Mesenchymal stem cell (in vitro differentiated cells and primary cell): ENCODE results near the gene FAM199X.

ENCODE experiments used
- DNase-seq: peaks from one replicate; pipeline ENCODE4 v3.0.0-alpha.2; 2013
- H2AFZ ChIP-seq: one replicate; pipeline ENCODE4 v1.6.1; 2013; ENCODE audit warnings: low read depth, mild to moderate bottlenecking, control low read depth, inconsistent platforms, low read length, moderate library complexity
- H2AK5ac ChIP-seq: 2 replicates; pipeline ENCODE4 v1.6.1; 2013; ENCODE audit warnings: low read length, moderate library complexity, mild to moderate bottlenecking, inconsistent platforms; ENCODE audit not compliant: severe bottlenecking
- H2BK120ac ChIP-seq: one replicate; pipeline ENCODE4 v1.6.1; 2013; ENCODE audit warnings: low read depth, mild to moderate bottlenecking, inconsistent platforms, low read length, moderate library complexity
- H2BK12ac ChIP-seq, 2 experiments: one replicate each; pipeline ENCODE4 v1.6.1; 2013; ENCODE audit warnings: inconsistent platforms in 2 of 2, low read length in 2 of 2, mild to moderate bottlenecking in 2 of 2, moderate library complexity in 2 of 2, control low read depth in 1 of 2
- H2BK15ac ChIP-seq: one replicate; pipeline ENCODE4 v1.6.1; 2013; ENCODE audit warnings: mild to moderate bottlenecking, low read depth, inconsistent platforms; ENCODE audit not compliant: poor library complexity, severe bottlenecking
- H2BK5ac ChIP-seq: 2 replicates; pipeline ENCODE4 v1.6.1; 2013; ENCODE audit warnings: low read depth, mild to moderate bottlenecking, low read length, control low read depth, inconsistent platforms; ENCODE audit not compliant: poor library complexity, severe bottlenecking
- H3K14ac ChIP-seq, 2 experiments: one replicate each; pipeline ENCODE4 v1.6.1; 2013; ENCODE audit warnings: inconsistent platforms in 2 of 2, low read length in 2 of 2, control low read depth in 1 of 2, mild to moderate bottlenecking in 1 of 2, moderate library complexity in 1 of 2
- H3K18ac ChIP-seq, 2 experiments: one replicate each; pipeline ENCODE4 v1.6.1; 2013; ENCODE audit warnings: inconsistent platforms in 2 of 2, low read length in 2 of 2, control low read depth in 1 of 2, low read depth in 1 of 2, mild to moderate bottlenecking in 1 of 2
- H3K23ac ChIP-seq, 2 experiments: one replicate each; pipeline ENCODE4 v1.6.1; 2013; ENCODE audit warnings: inconsistent platforms in 2 of 2, low read length in 2 of 2, mild to moderate bottlenecking in 2 of 2, moderate library complexity in 2 of 2, control low read depth in 1 of 2
- H3K27ac ChIP-seq: 2 replicates; pipeline ENCODE4 v1.5.1; 2013; ENCODE audit warnings: mild to moderate bottlenecking, moderate library complexity, low read length, control low read depth, inconsistent platforms; ENCODE audit not compliant: poor library complexity, severe bottlenecking
- H3K27me3 ChIP-seq, 2 experiments: 2 replicates each; pipeline versions ENCODE4 v1.6.1 to v1.7.0; 2013; ENCODE audit warnings: low read length in 2 of 2, mild to moderate bottlenecking in 2 of 2, moderate library complexity in 2 of 2, control low read depth in 1 of 2, inconsistent platforms in 1 of 2; ENCODE audit not compliant: control insufficient read depth in 1 of 2, insufficient read depth in 1 of 2
- H3K36me3 ChIP-seq, 2 experiments: 2 replicates each; pipeline versions ENCODE4 v1.6.1 to v1.7.0; 2013; ENCODE audit warnings: low read length in 2 of 2, control low read depth in 1 of 2, inconsistent platforms in 1 of 2, low read depth in 1 of 2, mild to moderate bottlenecking in 1 of 2; ENCODE audit not compliant: insufficient read depth in 2 of 2, control insufficient read depth in 1 of 2
- H3K4ac ChIP-seq, 2 experiments: one replicate each; pipeline ENCODE4 v1.6.1; 2013; ENCODE audit warnings: inconsistent platforms in 2 of 2, low read length in 2 of 2, mild to moderate bottlenecking in 2 of 2, moderate library complexity in 2 of 2, control low read depth in 1 of 2, low read depth in 1 of 2
- H3K4me1 ChIP-seq: 2 replicates; pipeline ENCODE4 v1.6.1; 2013; ENCODE audit warnings: low read depth, low read length, control low read depth; ENCODE audit not compliant: control insufficient read depth, insufficient read depth
- H3K4me2 ChIP-seq: 2 replicates; pipeline ENCODE4 v1.6.1; 2013; ENCODE audit warnings: low read length, mild to moderate bottlenecking, inconsistent platforms; ENCODE audit not compliant: poor library complexity, severe bottlenecking
- H3K4me3 ChIP-seq, 2 experiments: 2 replicates each; pipeline versions ENCODE4 v1.5.1 to v1.7.0; 2013; ENCODE audit warnings: low read length in 2 of 2, mild to moderate bottlenecking in 2 of 2, control low read depth in 1 of 2, low read depth in 1 of 2; ENCODE audit not compliant: insufficient read depth in 1 of 2
- H3K79me1 ChIP-seq: replicated peaks from 2 replicates; pipeline ENCODE4 v1.6.1; 2013; ENCODE audit warnings: mild to moderate bottlenecking, control low read depth, low read length, inconsistent platforms; ENCODE audit not compliant: poor library complexity, severe bottlenecking
- H3K9ac ChIP-seq: 2 replicates; pipeline ENCODE4 v1.7.0; 2013; ENCODE audit warnings: mild to moderate bottlenecking, low read length, moderate library complexity
- H3K9me3 ChIP-seq: 2 replicates; pipeline ENCODE4 v1.7.0; 2013; ENCODE audit warnings: mild to moderate bottlenecking, low read length; ENCODE audit not compliant: control insufficient read depth
- H4K8ac ChIP-seq: one replicate; pipeline ENCODE4 v1.6.1; 2013; ENCODE audit warnings: inconsistent platforms, mild to moderate bottlenecking, low read length, moderate library complexity
- H4K91ac ChIP-seq: one replicate; pipeline ENCODE4 v1.6.1; 2013; ENCODE audit warnings: mild to moderate bottlenecking, low read length, inconsistent platforms
- WGBS: methylation state at CpG from one replicate; pipeline ENCODE4 v1.1.7; 2013; ENCODE audit warnings: mixed read lengths; 5-methylcytosine and 5-hydroxymethylcytosine counted together

FAM199X gene

GRCh38 chrX:104156630-104157529, 9.4 kb upstream of the FAM199X start, which contains the start of gene SLC25A53:
SLC25A53 (minus strand) TSS chrX:104157009; CDS start chrX:104105257, 51,752 bp downstream.
- Histone ChIP-seq H2AFZ (no peak within 1 kb of the TSS), H2BK5ac (peak within 1 kb of the TSS; percentile 10), H2BK120ac (peak within 1 kb of the TSS; percentile 29), H3K9ac (peak within 1 kb of the TSS; percentile 95), H4K91ac (peak within 1 kb of the TSS; percentile 97), H2AK5ac (no peak within 1 kb of the TSS), H3K18ac (peak within 1 kb of the TSS; percentile 56 to 97), H3K4me2 (peak within 1 kb of the TSS; percentile 65), H3K27ac (peak within 1 kb of the TSS; percentile 94), H3K9me3 (no peaks in the 10 kb centered on the region), H3K23ac (no peak within 1 kb of the TSS), H2BK15ac (no peak within 1 kb of the TSS), H2BK12ac (no peak within 1 kb of the TSS), H3K79me1 (peaks cover 4% of the 10 kb centered on the region), H4K8ac (peak within 1 kb of the TSS; percentile 95), H3K36me3 (no peaks in the 10 kb centered on the region), H3K4me1 (no peaks in the 10 kb centered on the region), H3K27me3 (peaks cover 0 to 11% of the 10 kb centered on the region in 2 experiments), H3K4ac (peak within 1 kb of the TSS in 1 of 2 experiments; percentile 96), H3K14ac (no peak within 1 kb of the TSS), H3K4me3 (peak within 1 kb of the TSS; percentile 71 to 92)
- DNase-seq: peak; percentile 85
- WGBS: under 1% methylated on average over 40 of the region's 44 CpGs

DNA sequence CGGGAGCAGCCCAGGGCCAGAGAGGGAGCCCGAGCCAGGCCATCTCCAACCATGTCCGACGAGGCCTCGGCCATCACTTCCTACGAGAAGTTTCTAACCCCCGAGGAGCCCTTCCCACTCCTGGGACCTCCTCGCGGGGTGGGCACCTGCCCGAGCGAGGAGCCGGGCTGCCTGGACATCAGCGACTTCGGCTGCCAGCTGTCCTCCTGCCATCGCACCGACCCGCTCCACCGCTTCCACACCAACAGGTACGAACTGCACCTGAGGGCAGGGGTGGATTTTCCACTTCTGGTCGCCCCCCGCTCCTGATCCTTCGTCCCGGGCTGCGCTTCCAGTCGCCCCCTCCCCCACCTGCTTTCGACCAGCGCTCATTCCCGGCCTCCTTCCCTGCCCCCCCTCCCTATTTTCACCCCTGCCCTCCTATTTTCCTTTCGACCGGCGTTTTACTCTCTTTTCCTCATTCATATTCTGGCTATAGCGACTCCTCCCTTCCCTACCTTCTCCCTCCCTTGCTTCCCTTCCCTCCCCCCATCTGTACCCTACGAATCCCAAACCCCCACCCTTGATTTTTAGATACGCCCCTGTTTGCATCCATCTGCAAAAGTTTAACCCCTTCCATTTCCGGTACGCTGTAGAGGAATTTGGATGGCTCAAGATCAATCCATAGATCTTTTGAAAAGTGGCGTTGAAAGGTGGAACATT, 633 bp downstream of the FAM199X start:
- H3K4me2 ChIP-seq: peak overlapping the region; percentile 70
- peaks cover 0 to 3% of the 10 kb centered on the region in 2 experiments for H3K27me3 ChIP-seq
- H4K8ac ChIP-seq: peak overlapping the region; percentile 75
- H3K18ac ChIP-seq: peak overlapping the region; percentile 90 to 94
- no peak overlapping the region for H2BK12ac ChIP-seq
- peak overlapping the region in 1 of 2 experiments; percentile 86 for H3K4ac ChIP-seq
- H3K23ac ChIP-seq: no peak overlapping the region
- peak; percentile 5 for DNase-seq
- peak overlapping the region; percentile 48 for H2BK15ac ChIP-seq
- peaks cover 4% of the 10 kb centered on the region for H3K4me1 ChIP-seq
- no peak overlapping the region for H2AFZ ChIP-seq
- H3K36me3 ChIP-seq: no peaks in the 10 kb centered on the region
- peak overlapping the region; percentile 68 for H4K91ac ChIP-seq
- peak overlapping the region; percentile 31 for H2BK5ac ChIP-seq
- H3K27ac ChIP-seq: peak overlapping the region; percentile 32
- H3K9me3 ChIP-seq: no peaks in the 10 kb centered on the region
- 0% methylated on average over 31 of the region's 37 CpGs for WGBS
- H3K4me3 ChIP-seq: peak overlapping the region; percentile 84
- peak overlapping the region; percentile 88 for H3K9ac ChIP-seq
- no peaks in the 10 kb centered on the region for H3K79me1 ChIP-seq
- no peak overlapping the region for H2AK5ac ChIP-seq
- no peak overlapping the region for H2BK120ac ChIP-seq
- peak overlapping the region in 1 of 2 experiments; percentile 53 for H3K14ac ChIP-seq

- DNase-seq: no peak
- Histone ChIP-seq H2BK12ac (no peak overlapping the region), H3K27me3 (peaks cover 0 to 3% of the 10 kb centered on the region in 2 experiments), H3K4me2 (peak overlapping the region; percentile 63), H2AK5ac (no peak overlapping the region), H3K4ac (no peak overlapping the region), H2BK15ac (no peak overlapping the region), H3K36me3 (no peaks in the 10 kb centered on the region), H2BK5ac (no peak overlapping the region), H2BK120ac (no peak overlapping the region), H3K9ac (peak overlapping the region; percentile 88), H2AFZ (no peak overlapping the region), H3K9me3 (no peaks in the 10 kb centered on the region), H3K18ac (no peak overlapping the region), H3K23ac (no peak overlapping the region), H4K91ac (no peak overlapping the region), H3K27ac (no peak overlapping the region), H4K8ac (no peak overlapping the region), H3K4me3 (peak overlapping the region in 1 of 2 experiments; percentile 84), H3K4me1 (peaks cover 5% of the 10 kb centered on the region), H3K79me1 (no peaks in the 10 kb centered on the region), H3K14ac (no peak overlapping the region)
- WGBS: no CpG with 5 or more reads among the region's 1 CpG
Observed at GRCh38 chrX:104168127-104168526, 1.9 kb downstream of the FAM199X start.

- Histone ChIP-seq H3K4me2 (no peak overlapping the region), H3K36me3 (peaks cover 0 to 10% of the 10 kb centered on the region in 2 experiments), H3K4me1 (peaks cover 2% of the 10 kb centered on the region), H3K4ac (no peak overlapping the region), H3K4me3 (no peak overlapping the region), H2BK5ac (no peak overlapping the region), H3K18ac (no peak overlapping the region), H2AFZ (no peak overlapping the region), H4K8ac (no peak overlapping the region), H3K14ac (no peak overlapping the region), H3K27me3 (peaks cover 0 to 3% of the 10 kb centered on the region in 2 experiments), H2BK12ac (no peak overlapping the region), H3K79me1 (no peaks in the 10 kb centered on the region), H3K9ac (no peak overlapping the region), H2AK5ac (no peak overlapping the region), H3K27ac (no peak overlapping the region), H3K9me3 (no peaks in the 10 kb centered on the region), H4K91ac (no peak overlapping the region), H2BK15ac (no peak overlapping the region), H2BK120ac (no peak overlapping the region), H3K23ac (no peak overlapping the region)
- WGBS: 100% methylated on average over 2 of the region's 6 CpGs
- DNase-seq: no peak
Observed at GRCh38 chrX:104172121-104172520, 5.9 kb downstream of the FAM199X start.
